Astrocyte of the spinal cord (primary cell): ENCODE data around the gene CC2D2A.

Experiments used
- DNase-seq: peaks from one replicate; pipeline ENCODE4 v3.0.0; 2011; ENCODE audit warnings: low read depth, low spot score
- H3K4me3 ChIP-seq: 2 replicates; pipeline ENCODE4 v1.5.1; 2011; ENCODE audit warnings: low read depth, mild to moderate bottlenecking, low read length, moderate library complexity
- CTCF ChIP-seq: IDR thresholded peaks from 2 replicates; pipeline ENCODE4 v1.5.1; 2012; ENCODE audit warnings: low read depth, mild to moderate bottlenecking, low read length, inconsistent platforms
- in situ Hi-C: cut with HindIII; loops from 2 replicates; pipeline ENCODE4 v1.10.0; 2017; ENCODE audit warnings: low sequenced_read_pairs

The CC2D2A gene

GRCh38 chr4:15458616-15459015 lies 11.1 kb upstream of the CC2D2A start:
- DNase-seq, result no peak
- no peak for TF ChIP-seq CTCF
- no peak overlapping the region for H3K4me3 ChIP-seq
- in situ Hi-C loops, result no loop called here

GRCh38 chr4:15459706-15460105 lies 10.0 kb upstream of the CC2D2A start:
- in situ Hi-C loops, result no loop called here
- no peak for TF ChIP-seq CTCF
- no peak for DNase-seq
- no peak overlapping the region for H3K4me3 ChIP-seq

GRCh38 chr4:15466596-15466995 lies 3.1 kb upstream of the CC2D2A start:
- H3K4me3 ChIP-seq, result no peak overlapping the region
- TF ChIP-seq CTCF, result no peak
- no peak for DNase-seq
- in situ Hi-C loops, result no loop called here

- H3K4me3 ChIP-seq, result peak overlapping the region; percentile 65
- in situ Hi-C loops, result no loop called here
- no peak for DNase-seq
- no peak for TF ChIP-seq CTCF
Observed at GRCh38 chr4:15470128-15470475, 420 bp downstream of the CC2D2A start.

- in situ Hi-C loops, result no loop called here
- no peak for TF ChIP-seq CTCF
- DNase-seq, result no peak
- no peak overlapping the region for H3K4me3 ChIP-seq
Observed at GRCh38 chr4:15476396-15476795, 6.7 kb downstream of the CC2D2A start.

GRCh38 chr4:15478724-15479088 lies 9.0 kb downstream of the CC2D2A start:
- H3K4me3 ChIP-seq, result peak overlapping the region; percentile 58
- in situ Hi-C loops, result no loop called here
- no peak for TF ChIP-seq CTCF
- DNase-seq, result no peak
